SH-SY5Y (cell line): Measurements from ENCODE around the gene NIPSNAP3A.

Source experiments
- GATA2 ChIP-seq: IDR thresholded peaks from 2 replicates; pipeline ENCODE4 v1.6.1; 2011; ENCODE audit warnings: mild to moderate bottlenecking, low read depth, low read length
- GATA3 ChIP-seq: IDR thresholded peaks from 2 replicates; pipeline ENCODE4 v1.6.1; 2011; ENCODE audit warnings: low read depth, mild to moderate bottlenecking, low read length, moderate library complexity

NIPSNAP3A gene

DNA sequence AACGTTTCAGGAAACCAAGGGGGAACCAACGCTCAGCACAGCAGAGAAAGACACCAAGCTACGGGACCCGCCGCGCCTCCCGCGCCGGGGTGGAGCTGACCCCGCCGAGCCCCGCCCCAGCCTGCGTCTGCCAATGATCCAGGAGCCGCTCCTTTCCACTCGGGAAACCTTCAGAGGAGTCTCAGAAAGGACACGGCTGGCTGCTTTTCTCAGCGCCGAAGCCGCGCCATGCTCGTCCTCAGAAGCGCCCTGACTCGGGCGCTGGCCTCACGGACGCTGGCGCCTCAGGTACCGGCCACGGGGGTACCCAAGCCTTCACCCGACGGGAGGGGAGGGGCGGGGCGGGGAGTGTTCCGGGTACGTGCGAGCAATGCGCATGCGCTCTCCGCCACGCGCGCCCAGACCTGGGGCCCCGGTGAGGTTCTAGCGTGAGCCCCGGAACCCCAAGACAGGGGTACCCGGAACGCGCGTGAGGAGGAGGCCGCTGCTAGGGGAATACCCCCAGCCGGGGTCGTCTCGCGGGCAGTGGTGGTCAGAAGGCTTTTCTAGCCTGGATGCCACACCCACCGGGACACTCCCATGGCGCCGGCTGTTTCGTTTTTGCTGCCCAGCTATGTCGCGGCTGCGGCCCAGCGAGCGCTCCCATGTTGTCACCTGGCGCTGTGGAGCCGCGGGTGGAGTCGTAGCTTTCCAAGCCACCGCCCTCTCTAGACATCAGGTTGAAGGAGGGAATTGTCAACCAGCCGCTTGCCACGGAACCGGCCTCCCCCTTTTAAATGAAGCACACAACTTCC, at the start of gene NIPSNAP3A:
Gene NIPSNAP3A, plus strand, starts transcription at position 119 of the 794 bp plus-strand sequence. Its CDS starts 110 bp downstream, at position 229.
- TF ChIP-seq GATA2 (no peak), GATA3 (no peak)

GRCh38 chr9:104700306-104700705, 47.2 kb upstream of the NIPSNAP3A start:
- TF ChIP-seq GATA3, result no peak

DNA sequence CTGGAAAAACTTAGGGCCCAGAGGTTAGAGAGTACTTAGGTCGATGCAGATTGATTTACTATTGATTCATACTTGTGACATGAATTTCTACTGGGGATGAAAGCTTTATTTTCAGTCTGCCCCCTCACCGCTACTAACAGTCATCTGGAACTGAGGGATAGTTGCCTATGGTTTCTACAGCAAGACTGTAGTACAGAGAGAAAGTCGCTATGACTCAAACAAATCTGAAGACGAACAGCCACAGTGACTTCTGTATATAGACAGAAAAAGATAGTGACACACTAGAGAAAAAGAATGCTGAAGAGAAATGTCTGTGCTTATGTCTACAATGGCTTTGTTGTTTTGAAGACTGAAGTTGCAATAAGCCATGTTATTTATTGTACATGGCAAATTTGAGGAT, 35.9 kb upstream of the NIPSNAP3A start:
- TF ChIP-seq GATA3, result no peak
- no peak for TF ChIP-seq GATA2

DNA sequence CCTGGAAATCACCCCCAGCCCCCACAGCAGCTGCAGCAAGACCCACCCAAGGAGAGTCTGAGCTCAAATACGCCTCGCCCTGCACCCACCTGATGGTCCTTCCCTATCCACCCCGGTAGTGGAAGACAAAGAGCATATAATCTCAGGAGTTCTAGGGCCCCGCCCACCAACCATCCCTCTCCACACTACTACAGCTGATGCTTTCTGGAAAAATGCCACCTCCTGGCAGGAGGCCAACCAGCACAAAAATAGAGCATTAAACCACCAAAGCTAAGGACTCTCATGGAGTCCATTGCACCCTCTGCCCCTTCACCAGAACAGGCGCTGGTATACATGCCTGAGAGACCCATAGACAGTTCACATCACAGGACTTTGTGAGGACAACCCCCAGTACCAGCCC, 22.5 kb upstream of the NIPSNAP3A start:
- TF ChIP-seq GATA3 (no peak), GATA2 (no peak)

DNA sequence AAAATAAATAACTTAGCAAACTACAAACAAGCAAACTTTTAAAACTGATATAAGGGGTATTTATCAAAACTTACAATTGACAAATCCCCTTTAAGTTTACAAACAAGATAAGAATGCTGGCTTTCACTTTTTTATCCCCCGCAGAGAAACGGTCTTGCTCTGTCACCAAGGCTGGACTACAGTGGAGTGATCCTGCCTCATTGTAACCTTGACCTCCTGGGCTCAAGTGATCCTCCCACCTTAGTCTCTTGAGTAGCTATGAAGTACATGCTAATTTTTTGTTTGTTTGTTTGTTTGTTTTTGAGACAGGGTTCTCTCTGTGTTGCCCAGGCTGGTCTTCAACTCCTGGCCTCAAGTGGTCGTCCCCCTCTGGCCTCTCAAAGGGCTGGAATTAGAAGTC, 9.0 kb upstream of the NIPSNAP3A start:
- TF ChIP-seq GATA2 (no peak), GATA3 (no peak)

DNA sequence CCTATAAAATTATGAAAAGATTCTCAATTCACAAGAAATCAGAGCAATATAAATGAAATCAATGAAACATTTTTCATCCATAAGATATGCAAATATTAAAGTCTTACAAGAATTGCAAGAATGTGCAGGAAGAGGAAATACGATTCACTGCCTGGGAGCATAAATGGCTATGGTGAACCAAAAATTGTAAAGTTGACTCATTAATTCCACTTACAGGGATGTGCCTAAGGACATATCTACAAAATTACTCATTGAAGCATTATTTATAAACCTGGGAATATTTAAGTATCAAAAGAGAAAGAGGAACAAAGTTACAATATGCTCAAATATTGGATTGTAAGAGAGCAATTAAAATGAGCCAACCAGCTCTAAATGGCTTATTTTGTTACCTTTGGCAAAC, 6.9 kb upstream of the NIPSNAP3A start:
- TF ChIP-seq GATA2, result no peak

DNA sequence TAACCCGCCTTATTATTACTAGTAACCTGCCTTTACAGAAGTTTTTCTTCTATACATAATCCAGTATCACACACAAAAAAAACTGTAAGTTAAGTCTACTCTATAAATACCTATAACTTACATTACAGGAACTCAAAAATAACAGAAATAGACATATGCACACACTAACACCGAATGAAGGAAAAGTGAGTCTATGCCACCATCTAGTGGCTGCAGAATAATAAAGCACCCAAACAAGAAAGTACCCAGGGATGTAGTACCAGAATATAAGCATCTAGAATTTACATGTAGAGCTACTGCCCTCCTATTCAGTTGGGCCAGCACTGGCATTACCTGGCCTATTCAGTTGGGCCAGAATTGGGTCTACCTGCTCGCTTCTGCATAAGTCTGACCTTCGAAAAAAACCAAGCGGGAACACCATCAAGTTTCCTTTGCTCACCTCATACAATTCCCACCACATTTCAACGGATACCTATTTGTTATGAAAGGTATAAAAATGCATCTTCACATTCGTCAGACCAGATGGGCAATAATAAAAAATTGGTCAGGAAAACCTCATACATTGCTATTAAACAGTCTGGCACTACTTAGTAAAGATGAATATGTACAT, 4.0 kb upstream of the NIPSNAP3A start:
- TF ChIP-seq GATA3, result no peak
- no peak for TF ChIP-seq GATA2

- no peak for TF ChIP-seq GATA3
- no peak for TF ChIP-seq GATA2
These were observed 1.6 kb upstream of the NIPSNAP3A start for GRCh38 chr9:104745852-104746251.

DNA sequence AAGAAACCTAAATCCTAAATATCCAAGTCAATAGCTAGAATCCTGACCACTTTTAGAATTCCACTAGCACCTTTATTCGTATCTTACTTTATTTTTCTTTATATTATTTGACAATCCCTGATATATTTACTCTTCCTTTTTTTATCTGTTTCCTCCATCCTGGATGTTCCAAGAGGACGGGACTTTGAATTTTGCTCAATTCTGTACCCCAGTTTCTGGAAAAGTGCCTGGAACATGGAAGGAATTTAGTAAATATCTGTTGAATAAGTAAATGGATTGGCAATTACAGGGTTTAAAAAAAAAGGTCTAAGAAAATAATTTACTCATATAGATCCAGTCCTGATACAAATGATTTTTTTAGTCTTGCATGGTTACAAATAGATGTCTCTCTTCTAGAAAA, 1.2 kb upstream of the NIPSNAP3A start:
- TF ChIP-seq GATA2 (no peak), GATA3 (no peak)

- TF ChIP-seq GATA3 (no peak), GATA2 (no peak)
These were observed 685 bp upstream of the NIPSNAP3A start for GRCh38 chr9:104746798-104747197.

DNA sequence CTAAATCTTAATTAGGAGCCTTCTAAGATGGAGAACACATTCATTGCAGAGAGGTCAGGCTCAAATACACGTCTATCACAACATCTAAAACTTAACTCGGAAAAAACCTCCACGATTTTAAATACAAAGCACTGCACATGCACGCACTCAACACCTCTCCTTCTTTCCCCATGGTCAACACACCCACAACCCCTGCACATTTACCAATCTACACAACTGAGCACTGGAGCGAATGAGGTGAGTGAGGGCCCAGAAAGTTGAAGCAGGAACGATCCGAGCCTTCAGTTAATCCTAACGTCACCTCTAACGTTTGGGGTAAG, 278 bp upstream of the NIPSNAP3A start:
- TF ChIP-seq GATA3 (no peak), GATA2 (no peak)

DNA sequence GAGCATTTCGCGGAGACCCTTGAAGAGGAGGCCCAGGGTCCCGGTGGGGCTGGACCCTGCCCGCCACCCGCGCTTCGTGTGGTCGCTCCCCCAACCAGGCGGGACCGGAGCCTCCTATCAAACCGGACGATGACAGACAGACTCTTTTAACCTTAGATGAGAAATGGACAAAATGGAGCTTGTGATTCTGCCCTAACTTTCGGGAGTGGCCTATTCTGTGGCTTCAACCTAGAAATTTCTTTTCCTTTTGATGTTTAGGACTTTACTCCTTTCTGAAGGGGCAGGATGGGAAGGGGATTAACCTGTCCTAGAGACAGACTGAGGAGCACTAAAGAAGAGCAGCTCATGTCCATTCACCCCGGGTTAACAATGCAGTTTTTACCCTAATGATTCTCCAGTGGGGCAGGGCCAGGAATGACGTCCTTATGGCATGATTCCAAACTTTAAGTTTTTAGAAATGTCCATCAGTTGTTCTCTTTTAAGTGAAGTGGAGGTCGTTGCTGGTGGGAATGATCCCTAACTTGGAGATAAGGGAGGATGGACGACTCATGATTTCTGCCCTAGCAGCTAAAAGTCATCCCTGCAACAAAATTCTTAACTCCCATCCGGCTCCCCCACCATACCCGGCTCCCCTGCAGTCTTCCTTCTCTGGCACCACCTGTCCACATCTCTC, 1.0 kb downstream of the NIPSNAP3A start:
- TF ChIP-seq GATA2 (no peak), GATA3 (no peak)

GRCh38 chr9:104750185-104750767, 2.8 kb downstream of the NIPSNAP3A start:
- TF ChIP-seq GATA3, result no peak

DNA sequence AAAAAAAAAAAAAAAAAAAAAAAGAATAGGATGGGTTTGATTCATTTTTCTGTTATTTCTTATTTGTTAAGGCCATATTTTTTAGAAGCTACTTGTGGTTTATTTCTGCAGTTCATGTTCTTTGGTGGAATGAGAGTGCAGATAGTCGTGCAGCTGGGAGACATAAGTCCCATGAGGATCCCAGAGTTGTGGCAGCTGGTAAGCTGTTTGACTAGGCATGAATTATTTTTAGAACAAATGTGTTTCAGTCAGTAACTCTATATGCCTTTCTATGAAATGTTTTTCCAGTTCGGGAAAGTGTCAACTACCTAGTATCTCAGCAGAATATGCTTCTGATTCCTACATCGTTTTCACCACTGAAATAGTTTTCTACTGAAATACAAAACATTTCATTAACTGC, 11.5 kb downstream of the NIPSNAP3A start:
- no peak for TF ChIP-seq GATA2
- no peak for TF ChIP-seq GATA3

DNA sequence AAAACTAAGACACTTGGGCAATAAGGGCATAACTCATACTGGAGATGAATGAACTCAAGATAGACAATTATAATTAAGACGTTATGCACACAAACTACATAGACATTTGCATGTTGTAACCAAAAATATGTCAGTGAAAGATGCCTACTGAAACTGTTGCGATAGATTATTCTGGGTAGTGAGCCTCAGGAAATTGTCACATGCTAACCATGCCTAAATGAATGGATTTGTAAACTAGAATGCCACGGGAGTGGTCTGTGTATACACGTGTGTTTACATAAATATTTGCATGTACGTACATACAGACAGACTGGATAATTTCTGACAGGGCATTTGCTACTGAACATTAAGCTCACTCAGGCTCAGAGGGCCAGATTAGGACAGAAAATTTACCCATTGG, 17.7 kb downstream of the NIPSNAP3A start:
- TF ChIP-seq GATA2 (no peak), GATA3 (no peak)
